ENCODE results near the gene ZNF581.
A peak's percentile ranks its signal among the peaks of the same experiment; 100 is the strongest.

ZNF581 gene

DNA sequence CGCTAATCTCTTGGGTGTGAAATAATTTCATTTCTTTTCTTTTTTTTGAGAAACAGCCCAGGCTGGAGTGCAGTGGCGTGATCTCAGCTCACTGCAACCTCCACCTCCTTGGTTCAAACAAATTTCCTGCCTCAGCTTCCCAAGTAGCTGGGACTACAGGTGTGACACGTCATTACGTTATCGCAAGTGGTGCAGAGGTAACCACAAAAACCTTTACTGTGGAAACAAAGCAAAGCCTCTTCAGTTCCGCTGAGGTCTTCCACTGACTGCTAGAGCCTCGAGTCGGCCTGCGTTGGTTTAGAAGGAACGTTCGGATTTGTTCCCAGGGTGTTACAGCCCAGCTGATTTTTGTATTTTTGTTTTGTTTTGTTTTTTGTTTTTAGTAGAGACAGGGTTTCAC lies 17.1 kb upstream of the ZNF581 start:
- Histone ChIP-seq H3K9ac (ENCODE audit: low read length) (no peak overlapping the region), H3K27me3 (ENCODE audit: insufficient read depth, low read length) (no peaks in the 10 kb centered on the region)
- no peak for TF ChIP-seq EZH2 (IDR thresholded peaks at IDR 0.05; ENCODE audit: borderline replicate concordance, low read length)
- TF ChIP-seq, protein P1, sequence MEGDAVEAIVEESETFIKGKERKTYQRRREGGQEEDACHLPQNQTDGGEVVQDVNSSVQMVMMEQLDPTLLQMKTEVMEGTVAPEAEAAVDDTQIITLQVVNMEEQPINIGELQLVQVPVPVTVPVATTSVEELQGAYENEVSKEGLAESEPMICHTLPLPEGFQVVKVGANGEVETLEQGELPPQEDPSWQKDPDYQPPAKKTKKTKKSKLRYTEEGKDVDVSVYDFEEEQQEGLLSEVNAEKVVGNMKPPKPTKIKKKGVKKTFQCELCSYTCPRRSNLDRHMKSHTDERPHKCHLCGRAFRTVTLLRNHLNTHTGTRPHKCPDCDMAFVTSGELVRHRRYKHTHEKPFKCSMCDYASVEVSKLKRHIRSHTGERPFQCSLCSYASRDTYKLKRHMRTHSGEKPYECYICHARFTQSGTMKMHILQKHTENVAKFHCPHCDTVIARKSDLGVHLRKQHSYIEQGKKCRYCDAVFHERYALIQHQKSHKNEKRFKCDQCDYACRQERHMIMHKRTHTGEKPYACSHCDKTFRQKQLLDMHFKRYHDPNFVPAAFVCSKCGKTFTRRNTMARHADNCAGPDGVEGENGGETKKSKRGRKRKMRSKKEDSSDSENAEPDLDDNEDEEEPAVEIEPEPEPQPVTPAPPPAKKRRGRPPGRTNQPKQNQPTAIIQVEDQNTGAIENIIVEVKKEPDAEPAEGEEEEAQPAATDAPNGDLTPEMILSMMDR (IDR thresholded peaks at IDR 0.05; ENCODE audit: low read length), result no peak

DNA sequence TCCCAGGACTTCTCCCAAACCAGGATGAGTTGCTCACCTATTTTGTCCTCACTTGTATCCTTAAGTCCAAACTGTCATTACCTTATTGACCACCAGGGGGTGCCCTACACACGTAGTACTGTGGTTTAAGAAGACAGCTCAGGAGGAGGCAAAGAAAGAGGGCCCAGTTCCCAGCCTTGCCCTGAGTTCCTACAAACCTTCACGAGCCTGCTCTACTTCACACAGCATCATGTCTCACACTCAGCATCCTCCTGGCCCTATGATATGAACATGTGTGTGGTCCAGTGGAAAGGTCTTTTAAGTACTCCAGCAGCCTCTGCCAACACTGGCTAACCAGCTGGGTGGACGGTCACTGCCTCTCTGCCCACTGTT lies 11.0 kb upstream of the ZNF581 start:
- TF ChIP-seq, protein P1 (IDR thresholded peaks at IDR 0.05; ENCODE audit: low read length), result peak; percentile 83
- no peak for TF ChIP-seq EZH2 (IDR thresholded peaks at IDR 0.05; ENCODE audit: borderline replicate concordance, low read length)
- no peaks in the 10 kb centered on the region for H3K9me3 ChIP-seq (ENCODE audit: low read length)
- H3K27ac ChIP-seq (ENCODE audit: low read depth, low read length, poor library complexity, severe bottlenecking), result no peak overlapping the region
- H3F3A ChIP-seq (ENCODE audit: insufficient read depth, low read length), result no peaks in the 10 kb centered on the region
- H3K79me2 ChIP-seq (ENCODE audit: insufficient read depth, low read length), result peaks cover 16% of the 10 kb centered on the region
- H3K4me2 ChIP-seq (ENCODE audit: low read length), result peak overlapping the region; percentile 40; the same call in 1 of the 2 replicates
- no peaks in the 10 kb centered on the region for H3K9me2 ChIP-seq (ENCODE audit: low read depth, low read length)
- no peak overlapping the region for H3K4me3 ChIP-seq (ENCODE audit: low read depth, low read length, poor library complexity, severe bottlenecking)
- no peaks in the 10 kb centered on the region for H3K36me3 ChIP-seq (ENCODE audit: insufficient read depth, low read length)
- H3K4me1 ChIP-seq (ENCODE audit: insufficient read depth, low read length, severe bottlenecking), result peaks cover 31% of the 10 kb centered on the region
- H4K20me1 ChIP-seq (ENCODE audit: insufficient read depth, low read length), result no peaks in the 10 kb centered on the region
- no peak overlapping the region for H3K9ac ChIP-seq (ENCODE audit: low read length)
- no peak overlapping the region for H2AFZ ChIP-seq (ENCODE audit: low read length)
- H3K27me3 ChIP-seq (ENCODE audit: insufficient read depth, low read length), result no peaks in the 10 kb centered on the region

More for the DNA sequence above, 17.1 kb upstream of the ZNF581 start:
- no peak overlapping the region for H2AFZ ChIP-seq (ENCODE audit: low read length)
- H3K36me3 ChIP-seq (ENCODE audit: insufficient read depth, low read length), result no peaks in the 10 kb centered on the region
- H3F3A ChIP-seq (ENCODE audit: insufficient read depth, low read length), result no peaks in the 10 kb centered on the region
- H3K4me3 ChIP-seq (ENCODE audit: low read depth, low read length, poor library complexity, severe bottlenecking), result no peak overlapping the region
- H3K9me3 ChIP-seq (ENCODE audit: low read length), result no peaks in the 10 kb centered on the region
- H3K4me2 ChIP-seq (ENCODE audit: low read length), result no peak overlapping the region
- H3K9me2 ChIP-seq (ENCODE audit: low read depth, low read length), result no peaks in the 10 kb centered on the region
- peaks cover 12% of the 10 kb centered on the region for H3K4me1 ChIP-seq (ENCODE audit: insufficient read depth, low read length, severe bottlenecking)
- no peaks in the 10 kb centered on the region for H3K79me2 ChIP-seq (ENCODE audit: insufficient read depth, low read length)
- H4K20me1 ChIP-seq (ENCODE audit: insufficient read depth, low read length), result no peaks in the 10 kb centered on the region
- H3K27ac ChIP-seq (ENCODE audit: low read depth, low read length, poor library complexity, severe bottlenecking), result no peak overlapping the region

DNA sequence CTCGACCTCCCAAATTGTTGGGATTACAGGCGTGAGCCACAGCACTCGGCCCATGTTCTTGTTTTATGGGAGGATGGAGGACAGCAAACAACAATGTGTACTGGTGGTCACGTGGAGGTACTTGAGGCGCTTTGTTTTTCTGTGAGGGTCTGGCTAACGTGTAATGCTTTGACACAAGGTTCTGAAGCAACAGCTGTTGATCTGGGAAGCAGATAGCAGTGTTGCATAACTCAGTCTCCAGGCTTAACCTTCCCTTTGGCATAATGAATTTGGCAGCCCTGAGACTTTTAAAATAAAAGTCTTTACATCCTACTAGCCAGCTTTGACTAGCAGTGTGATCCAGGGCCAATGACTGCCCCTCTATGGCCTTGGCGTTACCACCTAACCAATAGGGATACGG lies 9.6 kb upstream of the ZNF581 start:
- H2AFZ ChIP-seq (ENCODE audit: low read length), result peak overlapping the region; percentile 65
- no peaks in the 10 kb centered on the region for H3K9me3 ChIP-seq (ENCODE audit: low read length)
- peak overlapping the region; percentile 82 for H3K4me3 ChIP-seq (ENCODE audit: low read depth, low read length, poor library complexity, severe bottlenecking)
- H3K27ac ChIP-seq (ENCODE audit: low read depth, low read length, poor library complexity, severe bottlenecking), result no peak overlapping the region
- no peaks in the 10 kb centered on the region for H3K9me2 ChIP-seq (ENCODE audit: low read depth, low read length)
- peaks cover 16% of the 10 kb centered on the region for H3K79me2 ChIP-seq (ENCODE audit: insufficient read depth, low read length)
- peak overlapping the region; percentile 97 for H3K4me2 ChIP-seq (ENCODE audit: low read length)
- TF ChIP-seq, protein P1 (IDR thresholded peaks at IDR 0.05; ENCODE audit: low read length), result no peak
- peaks cover 31% of the 10 kb centered on the region for H3K4me1 ChIP-seq (ENCODE audit: insufficient read depth, low read length, severe bottlenecking)
- H4K20me1 ChIP-seq (ENCODE audit: insufficient read depth, low read length), result no peaks in the 10 kb centered on the region
- H3K9ac ChIP-seq (ENCODE audit: low read length), result peak overlapping the region; percentile 89; the same call in 1 of the 2 replicates
- no peaks in the 10 kb centered on the region for H3K36me3 ChIP-seq (ENCODE audit: insufficient read depth, low read length)
- H3F3A ChIP-seq (ENCODE audit: insufficient read depth, low read length), result no peaks in the 10 kb centered on the region
- no peaks in the 10 kb centered on the region for H3K27me3 ChIP-seq (ENCODE audit: insufficient read depth, low read length)
